Lower leg skin (tissue), 3 donors: ENCODE measurements around the gene SMIM10L2A.

Experiments
- POLR2A ChIP-seq, 2 donors: fragments of 450-650 bp; IDR thresholded peaks; one replicate each; pipeline ENCODE4 v1.6.1; 2016 to 2017; ENCODE audit warnings: antibody characterized with exemption in 2 of 2, mild to moderate bottlenecking in 1 of 2, moderate library complexity in 1 of 2
- TF ChIP-seq, protein P1 (sequence below), 3 donors: fragments of 450-650 bp; IDR thresholded peaks; one replicate each; pipeline ENCODE4 v1.5.1; 2016; ENCODE audit warnings: antibody characterized with exemption in 3 of 3, mild to moderate bottlenecking in 3 of 3, moderate library complexity in 2 of 3

DNA sequence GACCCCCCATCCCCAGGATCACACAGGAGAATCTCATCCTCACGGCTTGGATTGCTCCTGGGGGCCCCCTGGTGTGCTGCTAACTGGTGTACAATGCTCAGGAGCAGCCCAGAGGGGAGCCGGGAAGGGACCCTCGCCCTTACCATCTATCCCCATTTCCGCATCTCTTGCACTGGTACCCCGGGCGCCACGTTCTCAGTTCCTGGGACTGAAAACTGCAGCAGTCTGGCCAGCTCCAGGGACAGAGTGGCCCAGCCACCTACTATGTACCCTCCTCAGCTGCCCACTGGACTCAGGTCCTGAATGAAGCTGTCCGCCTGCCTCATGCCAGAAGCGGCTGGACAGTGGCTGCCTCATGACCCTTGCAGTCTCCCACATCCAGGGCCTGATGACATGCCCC is 2.7 kb downstream of the SMIM10L2A start:
- TF ChIP-seq, protein P1, sequence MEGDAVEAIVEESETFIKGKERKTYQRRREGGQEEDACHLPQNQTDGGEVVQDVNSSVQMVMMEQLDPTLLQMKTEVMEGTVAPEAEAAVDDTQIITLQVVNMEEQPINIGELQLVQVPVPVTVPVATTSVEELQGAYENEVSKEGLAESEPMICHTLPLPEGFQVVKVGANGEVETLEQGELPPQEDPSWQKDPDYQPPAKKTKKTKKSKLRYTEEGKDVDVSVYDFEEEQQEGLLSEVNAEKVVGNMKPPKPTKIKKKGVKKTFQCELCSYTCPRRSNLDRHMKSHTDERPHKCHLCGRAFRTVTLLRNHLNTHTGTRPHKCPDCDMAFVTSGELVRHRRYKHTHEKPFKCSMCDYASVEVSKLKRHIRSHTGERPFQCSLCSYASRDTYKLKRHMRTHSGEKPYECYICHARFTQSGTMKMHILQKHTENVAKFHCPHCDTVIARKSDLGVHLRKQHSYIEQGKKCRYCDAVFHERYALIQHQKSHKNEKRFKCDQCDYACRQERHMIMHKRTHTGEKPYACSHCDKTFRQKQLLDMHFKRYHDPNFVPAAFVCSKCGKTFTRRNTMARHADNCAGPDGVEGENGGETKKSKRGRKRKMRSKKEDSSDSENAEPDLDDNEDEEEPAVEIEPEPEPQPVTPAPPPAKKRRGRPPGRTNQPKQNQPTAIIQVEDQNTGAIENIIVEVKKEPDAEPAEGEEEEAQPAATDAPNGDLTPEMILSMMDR (IDR thresholded peaks at IDR 0.05) = no peak
- no peak for TF ChIP-seq POLR2A (IDR thresholded peaks at IDR 0.05)
